Medulla oblongata (tissue), 1 donor: ENCODE data around the gene KRTCAP2.

Experiments used
- DNase-seq: peaks from one replicate; pipeline ENCODE4 v3.0.0-alpha.2; 2015; ENCODE audit errors: extremely low spot score

KRTCAP2 gene

DNA sequence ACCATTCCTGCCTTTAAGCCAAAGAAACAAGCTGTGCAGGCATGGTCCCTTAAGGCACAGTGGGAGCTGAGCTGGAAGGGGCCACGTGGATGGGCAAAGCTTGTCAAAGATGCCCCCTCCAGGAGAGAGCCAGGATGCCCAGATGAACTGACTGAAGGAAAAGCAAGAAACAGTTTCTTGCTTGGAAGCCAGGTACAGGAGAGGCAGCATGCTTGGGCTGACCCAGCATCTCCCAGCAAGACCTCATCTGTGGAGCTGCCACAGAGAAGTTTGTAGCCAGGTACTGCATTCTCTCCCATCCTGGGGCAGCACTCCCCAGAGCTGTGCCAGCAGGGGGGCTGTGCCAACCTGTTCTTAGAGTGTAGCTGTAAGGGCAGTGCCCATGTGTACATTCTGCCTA lies 38.8 kb downstream of the KRTCAP2 start:
- no peak for DNase-seq

DNA sequence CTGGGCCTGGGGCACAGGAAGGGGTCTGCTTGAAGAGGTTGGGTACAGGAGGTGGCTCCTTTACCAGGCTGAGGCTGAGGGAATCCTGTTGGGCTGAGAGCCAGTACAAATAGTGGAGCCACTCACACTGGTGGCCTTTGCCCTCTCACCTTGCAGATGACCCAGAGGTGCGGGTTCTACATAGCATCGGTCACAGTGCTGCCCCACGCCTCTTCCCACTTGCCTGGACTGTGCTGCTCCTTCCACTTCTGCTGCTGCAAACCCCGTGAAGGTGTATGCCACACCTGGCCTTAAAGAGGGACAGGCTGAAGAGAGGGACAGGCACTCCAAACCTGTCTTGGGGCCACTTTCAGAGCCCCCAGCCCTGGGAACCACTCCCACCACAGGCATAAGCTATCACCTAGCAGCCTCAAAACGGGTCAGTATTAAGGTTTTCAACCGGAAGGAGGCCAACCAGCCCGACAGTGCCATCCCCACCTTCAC lies 39.3 kb downstream of the KRTCAP2 start:
- DNase-seq = no peak

DNA sequence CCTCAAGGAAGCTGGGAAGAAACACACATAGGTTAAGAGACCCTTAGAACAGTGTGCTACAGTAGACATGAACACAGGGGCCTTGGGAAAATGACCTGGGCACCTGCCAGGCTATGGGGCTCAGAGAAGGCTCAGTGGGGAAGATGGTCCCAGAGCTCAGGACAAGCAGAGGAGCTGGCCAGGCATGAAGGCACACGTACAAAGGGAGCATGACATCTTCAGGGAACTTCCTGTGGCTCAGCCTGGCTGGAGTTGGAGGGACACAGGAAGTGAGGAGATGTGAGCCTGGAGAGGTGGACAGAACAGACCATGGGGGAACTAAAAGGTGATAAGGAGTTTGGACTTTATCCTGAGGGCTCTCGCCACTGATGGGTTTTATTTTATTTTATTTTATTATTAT lies 41.2 kb downstream of the KRTCAP2 start:
- no peak for DNase-seq

DNA sequence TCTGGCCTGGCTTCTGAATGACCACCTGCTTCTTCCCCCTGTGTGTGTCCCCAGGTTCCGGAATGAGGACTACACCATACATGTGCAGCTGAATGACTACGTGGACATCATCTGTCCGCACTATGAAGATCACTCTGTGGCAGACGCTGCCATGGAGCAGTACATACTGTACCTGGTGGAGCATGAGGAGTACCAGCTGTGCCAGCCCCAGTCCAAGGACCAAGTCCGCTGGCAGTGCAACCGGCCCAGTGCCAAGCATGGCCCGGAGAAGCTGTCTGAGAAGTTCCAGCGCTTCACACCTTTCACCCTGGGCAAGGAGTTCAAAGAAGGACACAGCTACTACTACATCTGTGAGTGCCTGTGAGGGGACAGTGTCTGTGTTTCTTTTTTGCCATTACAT lies 41.8 kb downstream of the KRTCAP2 start:
- DNase-seq = no peak

GRCh38 chr1:155130272-155131006 lies 42.7 kb downstream of the KRTCAP2 start:
- DNase-seq = no peak

DNA sequence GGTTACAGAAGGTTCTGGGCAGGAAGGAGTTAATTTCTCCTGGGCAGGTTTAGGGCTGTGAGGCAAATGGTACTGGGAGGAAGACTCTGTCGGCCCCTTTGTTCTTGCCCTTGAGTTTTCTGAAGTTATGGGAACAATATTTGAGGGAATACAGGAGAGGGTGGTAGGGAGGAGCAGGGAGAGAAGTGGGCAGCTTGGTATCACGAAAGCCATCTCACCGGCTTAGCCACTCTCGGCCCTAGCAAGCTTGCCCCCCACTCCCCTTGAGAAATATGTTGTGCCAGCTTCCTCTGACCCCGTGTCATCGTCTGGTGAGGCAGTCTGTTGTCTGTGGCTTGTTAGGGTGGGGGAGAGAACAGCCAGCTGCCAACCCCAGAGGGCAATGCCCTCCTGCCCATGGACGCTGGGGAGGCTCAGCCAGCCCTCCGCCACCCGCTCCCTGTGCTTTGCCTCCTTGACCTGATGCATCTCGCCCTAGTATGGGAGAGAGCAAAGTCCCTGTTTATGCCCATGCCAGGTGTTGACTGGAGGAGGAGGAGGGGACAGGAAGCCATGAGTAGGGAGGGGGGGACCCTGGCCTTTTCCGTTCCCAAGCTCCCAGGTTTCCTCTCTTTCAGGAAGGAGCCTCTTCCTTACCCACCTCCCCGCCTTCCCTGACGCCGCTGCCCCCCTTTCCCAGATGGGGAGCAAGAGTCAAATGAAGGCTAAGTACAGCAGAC lies 44.2 kb downstream of the KRTCAP2 start:
- DNase-seq = peak; percentile 66

GRCh38 chr1:155127967-155128754 lies 44.9 kb downstream of the KRTCAP2 start:
- no peak for DNase-seq

- DNase-seq = peak; percentile 97
These were observed 45.8 kb downstream of the KRTCAP2 start, which contains the start of gene EFNA1 for GRCh38 chr1:155127105-155127966. Gene EFNA1 (plus strand): TSS chr1:155127876. CDS start chr1:155127978, 102 bp downstream.

DNA sequence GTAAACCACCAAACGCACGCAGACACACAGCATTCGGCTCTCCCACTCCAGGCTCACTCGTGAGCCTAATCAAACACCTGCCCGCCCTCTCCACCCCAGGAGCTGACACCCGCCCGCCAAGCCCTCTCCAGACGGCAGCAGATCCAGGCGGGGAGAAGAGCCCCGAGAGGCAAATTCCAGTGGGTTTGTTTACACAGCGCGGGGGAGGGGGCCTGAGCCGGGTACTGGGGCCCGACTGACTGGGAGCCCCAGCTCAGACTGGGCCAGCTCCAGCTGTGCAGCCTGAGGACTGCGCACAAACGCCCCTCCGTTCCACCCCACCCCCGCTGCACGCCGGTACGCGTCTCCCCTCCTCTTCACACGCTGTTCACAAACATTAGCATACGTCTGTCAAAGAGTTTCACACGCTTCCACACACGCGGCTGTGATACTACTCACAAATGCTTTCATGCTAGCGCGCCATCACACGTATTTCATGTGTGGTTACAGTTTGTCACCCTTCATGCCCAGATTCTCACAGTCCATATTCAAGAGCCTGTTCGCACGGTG lies 46.5 kb downstream of the KRTCAP2 start:
- DNase-seq = no peak

DNA sequence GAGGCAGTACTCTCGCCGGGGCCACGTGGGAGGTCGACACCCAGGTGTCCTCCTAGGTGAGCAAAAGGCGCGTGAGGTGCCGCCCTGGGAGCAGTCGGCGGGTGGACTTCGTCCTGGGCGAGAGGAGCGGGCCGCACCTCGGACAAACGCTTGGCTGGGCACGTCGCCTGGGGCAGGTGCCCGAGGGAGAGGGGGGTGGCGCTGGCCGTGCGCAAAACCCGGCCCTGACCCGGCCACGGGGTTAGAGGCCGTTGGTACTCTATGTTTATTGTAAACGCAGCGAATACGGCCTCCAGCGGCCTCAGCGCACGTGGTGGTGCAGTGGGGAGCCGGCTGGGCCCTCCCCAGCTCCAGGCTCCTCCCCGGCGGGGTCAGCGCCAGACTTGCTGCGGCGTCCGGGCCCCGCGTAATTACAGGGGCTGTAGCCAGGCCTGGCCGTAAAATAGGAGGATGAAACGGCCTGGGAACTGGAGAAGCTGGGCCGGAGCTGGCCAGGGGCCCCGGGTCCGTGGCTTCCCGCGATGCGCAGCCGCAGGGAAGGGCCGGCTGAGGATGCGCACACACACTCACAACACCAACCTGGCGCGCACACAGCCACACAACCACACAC lies 47.1 kb downstream of the KRTCAP2 start:
- DNase-seq = peak; percentile 79

DNA sequence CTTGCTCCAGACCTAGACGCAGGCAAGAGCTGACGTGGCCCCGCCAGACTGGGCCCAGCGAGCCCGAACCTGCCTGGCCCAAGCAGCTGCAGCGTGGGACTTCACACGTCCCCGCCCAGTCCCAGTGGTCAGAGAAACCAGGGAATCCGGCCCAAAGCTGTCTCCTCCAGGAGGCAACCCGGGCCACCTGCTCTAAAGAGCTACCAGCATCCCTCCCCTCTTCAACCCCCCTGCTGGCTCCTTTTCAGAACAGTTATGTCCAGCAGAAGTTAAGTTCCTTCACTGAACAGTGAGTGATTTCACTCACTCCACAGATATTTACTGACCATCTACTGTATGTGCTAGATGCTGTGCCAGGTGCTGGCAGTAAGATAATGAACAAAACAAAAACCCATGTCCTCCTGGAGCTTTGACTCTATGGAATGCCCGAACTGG lies 47.6 kb downstream of the KRTCAP2 start:
- no peak for DNase-seq

- DNase-seq = no peak
These were observed 48.3 kb downstream of the KRTCAP2 start for GRCh38 chr1:155124503-155125463.

- DNase-seq = no peak
These were observed 49.3 kb downstream of the KRTCAP2 start for GRCh38 chr1:155123801-155124200.

- no peak for DNase-seq
These were observed 50.8 kb downstream of the KRTCAP2 start for GRCh38 chr1:155122308-155122707.

DNA sequence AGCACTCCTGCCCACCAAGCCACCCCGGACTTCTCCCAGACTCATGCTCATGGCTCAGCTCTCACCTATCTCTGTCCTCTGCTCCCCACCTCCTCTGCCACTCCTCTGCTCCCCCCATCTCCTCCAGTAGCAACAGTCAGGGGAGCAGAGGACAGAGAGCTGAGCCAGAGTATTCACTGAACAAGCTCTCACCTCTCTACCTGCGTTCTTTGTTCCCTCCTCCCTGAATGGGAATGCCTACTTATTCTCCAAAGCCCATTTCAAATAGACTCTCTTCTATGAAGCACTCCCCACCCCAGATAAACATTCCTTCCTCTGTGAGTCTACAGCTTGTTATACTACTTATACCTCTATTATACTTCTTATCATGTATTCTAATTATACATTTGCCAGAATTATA lies 51.9 kb downstream of the KRTCAP2 start:
- DNase-seq = no peak

GRCh38 chr1:155120253-155120652 lies 52.9 kb downstream of the KRTCAP2 start:
- DNase-seq = no peak
